HG03432 (cell line): ENCODE measurements around the gene AHCYL2.
"Not testable (repeated sequence)": the region's sequence is repeated elsewhere in the genome, so short reads cannot be mapped to it uniquely, and the experiment has no call there.

Experiments
- ATAC-seq: cut with Tn5 transposase; IDR thresholded peaks from one replicate; pipeline ENCODE4 v1.9.1; 2021; ENCODE audit warnings: mild to moderate bottlenecking, moderate library complexity; ENCODE audit not compliant: unreplicated experiment

The AHCYL2 gene

DNA sequence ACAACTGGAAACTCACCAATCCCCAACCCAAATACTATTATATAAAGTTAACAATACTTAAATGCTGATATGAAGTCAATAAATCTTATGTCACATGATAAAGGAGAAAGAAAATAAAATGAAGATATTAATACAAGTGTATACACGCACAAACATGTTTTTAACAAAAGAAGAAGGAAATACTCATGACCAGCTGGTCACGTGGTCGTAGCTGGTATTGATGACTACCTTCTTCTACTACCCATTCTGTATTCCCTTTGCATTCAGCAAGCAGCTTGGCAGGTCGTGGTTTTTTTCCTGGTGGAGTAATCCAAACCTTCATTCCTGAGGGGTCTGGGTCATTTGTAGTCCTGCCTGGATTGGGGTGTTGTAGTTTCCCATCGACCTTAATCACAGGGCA, 219.9 kb downstream of the AHCYL2 start:
- not testable (repeated sequence) for ATAC-seq

DNA sequence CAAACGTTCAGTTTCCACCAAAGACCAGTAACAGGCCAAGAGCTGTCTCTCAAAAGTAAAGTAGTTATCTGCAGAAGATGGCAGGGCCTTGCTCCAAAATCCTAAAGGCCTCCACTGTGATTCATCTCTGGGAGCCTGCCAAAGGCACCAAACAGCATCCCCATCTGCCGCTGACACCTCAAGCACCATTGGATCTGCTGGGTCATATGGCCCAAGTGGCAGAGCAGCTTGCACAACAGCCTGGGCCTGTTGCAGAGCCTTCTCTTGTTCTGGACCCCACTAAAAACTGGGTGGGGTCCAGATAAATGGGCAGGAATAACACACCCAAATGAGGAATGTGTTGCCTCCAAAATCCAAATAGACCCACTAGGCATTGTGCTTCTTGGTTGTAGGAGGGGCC, 222.1 kb downstream of the AHCYL2 start:
- ATAC-seq: not testable (repeated sequence)

DNA sequence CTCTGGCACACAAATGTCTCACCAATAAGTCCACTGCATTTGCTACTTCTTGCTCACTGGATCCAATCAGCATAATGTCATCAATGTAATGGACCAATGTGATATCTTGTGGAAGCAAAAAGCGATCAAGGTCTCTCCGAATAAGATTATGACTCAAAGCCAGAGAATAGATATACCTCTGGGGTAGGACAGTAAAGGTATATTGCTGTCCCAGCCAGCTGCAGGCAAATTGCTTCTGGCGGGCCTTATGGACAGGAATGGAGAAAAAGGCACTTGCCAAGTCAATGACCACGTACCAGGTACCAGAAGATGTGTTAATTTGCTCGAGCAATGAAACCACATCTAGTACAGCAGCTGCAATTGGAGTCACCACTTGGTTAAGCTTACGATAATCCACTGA, 222.6 kb downstream of the AHCYL2 start:
- not testable (repeated sequence) for ATAC-seq

DNA sequence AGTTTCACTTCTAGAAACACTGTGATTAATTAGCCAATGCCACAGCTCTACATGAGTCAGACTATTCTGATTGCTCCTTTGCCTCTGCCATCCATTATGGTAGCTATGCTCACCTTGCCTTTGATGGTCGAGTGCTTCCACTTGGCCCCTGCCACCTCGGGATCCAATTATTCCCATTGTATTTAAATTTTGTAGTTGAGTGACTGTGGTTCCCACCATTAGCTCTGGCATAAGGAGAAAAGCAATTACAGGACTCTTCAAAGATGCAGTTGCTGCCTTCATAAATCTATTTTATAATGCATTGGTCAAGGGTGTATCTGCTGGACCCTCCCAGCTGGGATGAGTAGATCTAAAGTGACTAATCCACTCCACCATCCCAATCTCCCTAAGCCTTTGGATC, 223.8 kb downstream of the AHCYL2 start:
- not testable (repeated sequence) for ATAC-seq

DNA sequence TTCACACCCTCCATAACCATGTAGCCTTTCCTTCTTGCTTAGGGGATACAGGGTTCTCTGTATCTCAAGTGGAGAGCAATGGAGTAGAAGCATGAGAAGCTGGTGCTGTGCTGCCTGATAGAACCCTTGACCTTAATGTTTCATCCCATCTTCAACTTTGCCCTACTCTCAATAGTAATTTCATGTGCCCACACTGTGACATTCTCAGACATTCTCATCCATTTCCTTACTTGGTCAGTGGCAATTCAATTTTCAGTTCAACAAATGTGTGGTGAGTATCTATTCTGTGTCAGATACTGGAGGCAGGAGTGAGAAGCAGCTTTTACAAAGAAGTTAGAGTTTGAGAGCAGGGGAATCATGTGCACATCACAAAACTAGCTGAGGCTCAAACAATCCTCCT, 225.5 kb downstream of the AHCYL2 start:
- ATAC-seq: no peak

DNA sequence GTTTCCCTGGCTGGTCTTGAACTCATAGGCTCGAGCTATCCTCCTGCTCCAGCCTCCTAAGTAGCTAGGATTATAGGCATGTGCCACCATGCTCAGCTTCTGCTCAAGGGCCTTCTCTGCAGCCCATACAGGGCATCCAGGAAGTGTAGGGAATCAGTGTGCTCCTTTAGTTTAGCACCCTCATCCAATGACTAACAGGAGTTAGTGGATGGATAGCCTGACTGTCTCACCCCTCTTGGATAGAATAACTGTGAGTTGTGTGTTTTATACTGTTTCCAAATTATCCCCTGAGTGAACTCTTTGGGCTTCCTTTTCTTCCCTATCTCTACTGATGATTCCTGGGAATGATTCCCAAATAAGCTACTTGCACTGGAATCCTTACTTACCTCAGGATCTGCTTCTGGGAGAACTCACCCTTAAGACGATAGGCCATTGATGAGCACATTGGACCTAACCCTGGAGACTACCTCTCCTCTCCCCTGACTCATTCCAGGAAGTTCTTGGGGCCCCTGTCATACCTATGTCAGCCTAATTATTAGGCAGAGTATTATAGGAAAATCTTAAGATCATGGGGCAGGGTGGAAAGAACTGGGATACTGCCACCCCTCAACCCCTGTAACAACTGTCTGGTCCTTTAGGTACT, 227.9 kb downstream of the AHCYL2 start:
- no peak for ATAC-seq

DNA sequence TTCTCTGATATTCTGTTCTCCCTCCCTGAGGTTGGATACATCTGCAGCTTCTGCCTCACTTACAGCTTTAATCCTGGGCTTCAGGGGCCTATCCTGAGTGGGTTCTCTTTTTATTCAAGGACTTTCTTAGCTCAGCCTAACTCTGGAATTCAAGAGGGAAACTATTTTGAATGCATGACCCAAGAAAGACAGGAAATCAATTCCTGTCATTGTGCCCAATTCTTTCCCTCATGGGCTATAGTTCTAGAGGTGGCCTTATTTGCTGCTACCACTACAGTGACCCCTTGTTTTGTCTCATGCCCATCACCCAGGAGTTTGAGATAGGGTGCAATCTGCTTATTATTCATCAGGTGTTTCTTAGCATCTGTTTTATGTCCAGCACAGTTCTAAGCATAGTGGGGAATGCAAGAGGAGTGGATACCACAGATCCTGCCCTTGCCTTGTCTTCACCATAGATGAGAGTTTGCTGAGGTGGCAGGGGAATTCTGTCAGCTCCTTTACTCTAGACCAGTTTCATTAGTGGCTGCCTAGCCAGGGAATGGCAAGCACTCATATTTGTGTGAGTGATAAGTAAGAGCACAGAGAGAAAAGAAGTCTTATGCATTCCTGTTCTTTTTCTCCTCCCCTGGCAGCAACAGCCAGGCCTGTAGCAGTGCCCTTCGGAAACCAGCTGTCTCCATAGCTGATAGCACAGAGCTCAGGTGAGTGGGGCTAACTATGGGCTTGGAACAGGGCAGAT, 228.8 kb downstream of the AHCYL2 start:
- no peak for ATAC-seq

DNA sequence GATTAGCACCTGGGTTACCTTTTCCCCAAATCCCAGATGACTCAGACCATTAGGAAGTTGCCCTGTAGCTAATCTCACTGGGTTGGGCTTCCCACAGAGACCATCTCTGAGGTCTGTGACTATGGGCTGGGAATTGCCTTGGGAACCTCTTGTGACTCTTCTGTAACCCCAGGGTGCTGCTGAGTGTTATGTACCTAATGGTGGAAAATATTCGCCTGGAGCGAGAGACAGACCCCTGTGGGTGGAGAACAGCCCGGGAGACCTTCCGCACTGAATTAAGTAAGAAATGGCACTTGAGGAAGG, 229.4 kb downstream of the AHCYL2 start:
- no peak for ATAC-seq

DNA sequence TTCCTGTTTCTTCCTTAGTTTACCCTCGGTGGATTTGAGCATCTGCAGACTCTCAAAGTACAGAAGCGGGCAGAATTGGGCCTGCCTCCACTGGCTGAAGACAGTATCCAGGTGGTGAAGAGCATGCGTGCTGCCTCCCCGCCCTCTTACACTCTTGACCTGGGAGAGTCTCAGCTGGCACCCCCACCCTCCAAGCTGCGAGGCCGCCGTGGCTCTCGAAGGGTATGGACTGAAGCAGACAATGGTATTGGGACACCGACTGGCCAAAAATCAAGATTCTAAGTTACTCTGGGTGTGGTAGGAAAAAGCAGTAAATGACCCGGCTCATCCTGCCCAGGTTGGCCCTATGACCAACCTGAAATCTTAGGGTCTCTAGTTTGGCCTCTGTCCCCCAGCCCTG, 231.6 kb downstream of the AHCYL2 start:
- ATAC-seq: no peak

DNA sequence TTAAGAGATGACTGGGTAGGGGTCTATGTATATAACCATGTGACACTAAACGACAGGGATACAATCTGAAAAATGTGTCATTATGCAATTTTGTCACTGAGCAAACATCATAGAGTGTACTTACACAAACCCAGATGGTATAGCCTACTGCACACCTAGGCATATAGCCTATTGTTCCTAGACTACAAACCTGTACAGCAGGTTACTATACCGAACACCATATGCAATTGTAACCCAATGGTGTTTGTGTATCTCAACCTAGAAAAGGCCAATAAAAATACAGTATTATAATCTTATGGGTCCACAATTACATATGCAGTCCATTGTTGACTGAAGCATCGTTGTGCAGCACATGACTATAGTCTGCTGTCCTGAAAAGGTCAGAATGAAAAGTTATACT, 232.3 kb downstream of the AHCYL2 start:
- no peak for ATAC-seq

DNA sequence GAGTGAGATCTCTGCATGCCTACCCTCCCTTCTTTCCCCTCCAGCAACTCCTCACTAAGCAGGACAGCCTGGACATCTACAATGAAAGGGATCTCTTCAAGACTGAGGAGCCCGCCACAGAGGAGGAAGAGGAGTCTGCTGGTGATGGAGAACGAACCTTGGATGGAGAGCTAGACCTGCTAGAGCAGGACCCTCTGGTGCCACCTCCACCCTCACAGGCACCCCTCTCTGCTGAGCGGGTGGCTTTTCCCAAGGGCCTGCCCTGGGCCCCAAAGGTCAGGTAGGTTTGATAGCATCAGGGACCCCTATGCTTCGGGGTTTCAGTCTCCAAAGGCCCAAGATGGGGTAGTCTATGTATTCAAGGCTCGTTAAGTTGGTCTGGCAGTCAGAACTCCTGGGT, 233.3 kb downstream of the AHCYL2 start:
- ATAC-seq: no peak

DNA sequence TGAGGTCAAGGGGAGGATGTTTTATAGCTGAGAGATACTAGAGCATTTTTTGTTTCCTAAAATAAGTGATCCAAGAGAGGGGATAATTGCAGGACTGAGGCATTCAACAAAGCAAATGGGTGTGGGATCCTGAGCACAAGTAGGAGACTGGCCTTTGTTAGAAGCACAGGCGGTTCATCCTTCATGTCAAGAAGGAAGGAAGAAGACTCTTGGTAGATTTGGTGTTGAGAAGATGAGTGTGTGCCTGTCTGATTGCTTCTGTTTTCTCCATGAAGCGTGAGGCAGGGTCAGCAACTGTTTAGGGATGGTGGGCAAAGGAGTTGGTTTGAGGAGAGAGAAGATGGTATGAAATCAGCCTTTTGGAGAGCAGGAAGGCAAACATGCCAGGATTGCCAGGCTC, 237.0 kb downstream of the AHCYL2 start:
- no peak for ATAC-seq

DNA sequence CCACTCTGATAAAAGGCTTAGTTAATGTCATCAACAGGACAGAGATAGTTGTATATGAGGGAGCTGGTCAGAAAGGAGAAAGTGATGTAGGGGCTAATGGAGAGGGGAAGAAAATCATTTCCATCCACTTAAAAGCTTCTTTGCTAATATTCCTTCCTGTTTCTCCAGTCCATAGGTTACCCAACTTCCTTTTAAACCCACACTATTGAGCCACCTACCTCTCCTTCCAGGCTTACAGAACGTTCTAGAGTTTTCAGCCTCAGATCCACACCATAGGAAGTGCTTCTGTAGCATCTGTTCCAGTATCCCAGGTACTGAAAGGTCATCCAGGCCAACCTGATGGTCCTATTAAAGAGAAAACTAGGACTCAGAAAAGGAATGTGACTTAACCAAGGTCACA, 237.6 kb downstream of the AHCYL2 start:
- ATAC-seq: no peak

DNA sequence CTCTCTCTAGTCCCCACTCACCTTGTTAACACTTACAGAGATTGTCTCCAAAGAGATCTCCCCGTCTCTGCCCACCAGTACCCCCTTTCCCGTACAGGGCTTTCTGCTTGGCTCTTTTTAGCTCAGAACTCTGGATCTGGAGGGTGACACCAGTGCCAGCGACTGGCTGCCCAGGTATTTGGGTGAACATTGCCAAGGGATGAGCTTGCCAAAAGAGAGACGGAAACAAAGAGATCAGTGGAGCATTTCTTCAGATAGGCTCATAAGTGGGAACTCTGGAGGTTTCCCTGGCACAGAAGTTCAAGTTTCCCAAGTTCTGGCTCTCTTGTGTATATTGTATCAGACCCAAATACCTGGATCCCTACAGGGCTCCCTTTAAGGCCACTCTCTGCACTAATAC, 239.4 kb downstream of the AHCYL2 start:
- no peak for ATAC-seq

DNA sequence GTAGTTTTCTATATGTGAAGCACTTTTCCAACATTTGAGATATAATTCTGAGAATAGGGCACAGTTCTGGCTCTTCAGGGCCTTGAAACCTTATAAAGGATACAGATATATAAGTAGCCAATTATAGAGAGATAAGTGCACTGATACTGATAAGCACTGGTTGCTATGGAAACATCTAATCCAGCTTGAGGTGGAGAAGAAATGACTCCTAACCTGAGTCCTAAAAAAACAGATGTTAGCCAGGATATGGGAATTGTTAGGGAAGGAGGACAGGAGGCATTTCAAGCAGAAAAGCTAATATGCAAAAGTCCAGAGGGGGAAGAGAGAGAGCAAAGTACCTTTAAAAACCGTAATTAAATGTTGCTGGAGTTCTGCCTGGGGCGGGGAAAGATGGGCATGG, 240.2 kb downstream of the AHCYL2 start:
- ATAC-seq: no peak

DNA sequence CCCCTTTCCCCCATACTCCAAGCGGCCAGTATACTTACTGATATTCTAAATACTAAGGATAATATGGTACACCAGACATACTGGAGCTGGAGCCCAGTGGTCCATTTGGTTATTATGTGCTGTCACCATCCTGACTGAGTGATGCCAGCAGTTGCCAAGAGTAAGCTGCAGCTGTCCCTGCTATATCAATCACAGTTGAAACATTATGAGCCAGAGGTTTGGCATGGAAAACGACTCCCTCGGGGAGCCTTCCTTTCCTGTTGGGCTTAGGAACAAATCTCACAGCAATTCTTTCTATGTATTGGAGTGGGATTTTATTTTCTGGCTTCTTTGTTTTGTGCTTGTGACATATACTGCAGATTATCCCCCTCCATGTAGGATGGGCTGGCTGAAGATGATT, 242.0 kb downstream of the AHCYL2 start:
- no peak for ATAC-seq

DNA sequence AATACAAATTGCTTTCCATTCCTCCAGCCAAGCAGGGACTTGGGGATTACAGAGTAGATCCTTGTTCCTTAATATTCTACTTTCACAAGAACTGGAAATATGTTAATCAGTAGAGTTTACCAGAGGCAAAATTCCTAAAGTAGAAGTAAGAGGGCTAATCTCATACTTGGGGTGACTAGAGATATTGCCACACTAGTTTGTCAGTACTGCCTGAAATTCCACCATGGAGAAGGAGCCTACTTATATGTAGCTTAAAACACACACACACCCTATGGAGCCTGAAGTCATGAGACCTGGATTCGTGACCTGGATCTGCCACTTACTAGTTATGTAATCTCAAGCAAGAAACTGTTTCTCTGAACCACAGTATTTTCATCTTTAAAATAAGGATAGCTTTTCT, 243.3 kb downstream of the AHCYL2 start:
- no peak for ATAC-seq

DNA sequence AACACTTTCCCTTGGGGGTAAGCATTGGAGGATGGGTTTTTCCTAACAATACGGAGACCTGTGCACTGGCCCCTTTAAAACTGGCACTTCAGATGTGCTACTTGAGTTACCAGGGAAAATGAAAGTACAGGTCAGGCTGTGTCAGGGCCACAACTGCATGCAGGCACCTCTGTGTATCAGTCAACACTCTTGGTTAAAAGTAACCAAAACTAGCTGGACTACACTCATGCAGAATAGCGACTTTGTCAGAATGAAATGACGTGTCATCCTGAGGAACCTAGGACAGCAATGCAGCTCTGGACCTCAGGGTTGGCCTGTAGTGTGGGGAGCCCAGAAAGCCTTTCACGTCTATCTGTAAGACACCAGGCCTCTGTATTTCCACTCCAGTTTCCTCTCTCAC, 243.7 kb downstream of the AHCYL2 start:
- no peak for ATAC-seq

DNA sequence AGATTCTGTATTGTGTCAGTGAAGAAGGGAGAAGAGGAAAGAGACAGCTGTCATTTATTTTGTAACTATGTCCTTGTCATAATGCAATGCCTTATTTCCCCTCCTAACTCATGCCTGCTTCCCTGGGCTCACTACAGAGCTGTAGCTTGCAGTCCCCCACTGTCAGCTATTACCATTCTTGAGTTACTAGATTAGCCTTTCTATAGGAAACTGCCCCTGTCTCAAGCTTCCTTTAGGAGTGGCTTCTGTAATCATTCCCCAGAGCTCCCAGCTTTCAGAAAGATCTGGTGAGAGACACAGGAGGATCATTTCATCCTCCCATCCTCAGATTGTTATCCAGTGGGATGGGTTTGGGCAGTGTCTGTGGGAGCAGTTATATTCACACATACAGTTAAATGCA, 245.1 kb downstream of the AHCYL2 start:
- ATAC-seq: no peak

DNA sequence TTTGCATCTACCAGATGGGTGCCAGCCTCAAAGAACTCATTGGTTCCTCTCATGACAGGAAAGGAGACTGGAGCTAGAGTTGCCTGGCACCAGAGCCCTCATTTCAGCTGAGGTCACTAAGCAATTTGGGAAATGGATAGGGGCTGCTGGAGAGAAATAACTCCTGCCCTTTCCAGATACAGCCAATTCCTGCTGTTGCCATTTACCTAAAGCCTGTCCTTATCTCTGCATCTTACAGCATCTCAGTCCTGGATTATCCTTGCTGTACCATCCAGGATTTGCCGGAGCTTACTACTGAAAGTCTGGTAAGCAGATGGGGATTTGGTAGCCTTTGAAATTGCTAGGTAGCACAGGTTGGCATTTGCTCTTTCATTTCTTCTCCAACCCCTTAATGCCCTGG, 245.6 kb downstream of the AHCYL2 start:
- ATAC-seq: no peak

DNA sequence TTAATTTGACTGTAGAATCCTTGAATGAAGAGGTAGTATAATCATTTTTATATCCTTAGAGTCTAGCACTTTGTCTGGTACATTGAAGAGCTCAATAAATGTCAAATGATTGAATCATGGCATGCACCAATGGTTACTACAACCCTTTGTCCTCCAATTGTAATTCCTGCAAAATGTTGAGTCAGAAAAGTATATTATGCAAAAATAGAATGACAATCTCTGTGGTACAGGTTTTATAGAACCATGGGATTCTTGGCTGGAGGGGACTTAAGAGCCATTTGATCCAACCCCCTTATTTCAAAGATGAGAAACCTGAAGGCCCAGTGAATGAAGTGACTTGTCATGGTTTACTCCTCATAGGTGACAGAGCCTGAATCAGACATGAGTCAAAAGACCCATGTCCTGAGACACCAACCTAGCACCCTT, 246.6 kb downstream of the AHCYL2 start:
- no peak for ATAC-seq

DNA sequence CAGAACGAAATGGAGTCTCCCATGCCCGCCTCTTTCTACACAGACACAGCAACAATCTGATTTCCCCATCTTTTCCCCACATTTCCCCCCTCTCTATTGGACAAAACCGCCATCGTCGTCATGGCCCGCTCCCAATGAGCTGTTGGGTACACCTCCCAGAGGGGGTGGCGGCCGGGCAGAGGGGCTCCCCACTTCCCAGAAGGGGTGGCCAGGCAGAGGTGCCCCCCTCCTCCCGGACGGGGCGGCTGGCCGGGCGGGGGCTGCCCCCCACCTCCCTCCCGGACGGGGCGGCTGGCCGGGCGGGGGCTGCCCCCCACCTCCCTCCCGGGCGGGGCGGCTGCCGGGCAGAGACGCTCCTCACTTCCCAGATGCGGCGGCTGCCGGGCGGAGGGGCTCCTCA, 251.1 kb downstream of the AHCYL2 start:
- ATAC-seq: not testable (repeated sequence)

DNA sequence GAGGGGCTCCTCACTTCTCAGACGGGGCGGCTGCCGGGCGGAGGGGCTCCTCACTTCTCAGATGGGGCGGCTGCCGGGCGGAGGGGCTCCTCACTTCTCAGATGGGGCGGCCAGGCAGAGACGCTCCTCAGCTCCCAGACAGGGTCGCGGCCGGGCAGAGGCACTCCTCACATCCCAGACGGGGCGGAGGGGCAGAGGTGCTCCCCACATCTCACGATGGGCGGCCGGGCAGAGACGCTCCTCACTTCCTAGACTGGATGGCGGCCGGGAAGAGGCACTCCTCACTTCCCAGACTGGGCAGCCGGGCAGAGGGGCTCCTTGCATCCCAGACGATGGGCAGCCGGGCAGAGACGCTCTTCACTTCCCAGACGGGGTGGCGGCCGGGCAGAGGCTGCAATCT, 251.6 kb downstream of the AHCYL2 start:
- ATAC-seq: not testable (repeated sequence)
